Prostate gland (tissue), 2 donors: ENCODE data around the gene IGF1R. TPM values are rescaled to one million over a fixed set of nuclear protein-coding genes. Genes with fewer than 3 reads are reported as not detected.
"Not testable (repeated sequence)": the region's sequence is repeated elsewhere in the genome, so short reads cannot be mapped to it uniquely, and the experiment has no call there.

Source experiments
- DNase-seq: peaks from one replicate; pipeline ENCODE4 v3.0.0-alpha.2; 2019; ENCODE audit warnings: low spot score
- H3K27ac ChIP-seq, 2 donors: fragments of 200-600 bp; sonication (generic); 2 replicates each; pipeline ENCODE4 v1.5.1; 2017 to 2019
- H3K27me3 ChIP-seq: fragments of 200-600 bp; sonication (generic); replicated peaks from 2 replicates; pipeline ENCODE4 v1.5.1; 2019; ENCODE audit not compliant: insufficient read depth
- H3K36me3 ChIP-seq, 2 donors: fragments of 200-600 bp; sonication (generic); 1 replicate in 1 of 2; 2 replicates in 1 of 2; pipeline versions ENCODE4 v1.5.1 to v1.8.1; 2017 to 2019
- H3K4me1 ChIP-seq: fragments of 200-600 bp; sonication (generic); replicated peaks from 2 replicates; pipeline ENCODE4 v1.5.1; 2019
- H3K4me3 ChIP-seq, 2 donors: fragments of 200-600 bp; sonication (generic); 2 replicates each; pipeline ENCODE4 v1.5.1; 2017 to 2019
- H3K9me3 ChIP-seq: fragments of 200-600 bp; sonication (generic); 2 replicates; pipeline ENCODE4 v1.5.1; 2017
- POLR2A ChIP-seq: fragments of 450-650 bp; IDR thresholded peaks from one replicate; pipeline ENCODE4 v1.6.1; 2016; ENCODE audit warnings: antibody characterized with exemption, mild to moderate bottlenecking
- POLR2AphosphoS5 ChIP-seq: sonication (generic); formaldehyde crosslinking; IDR thresholded peaks from one replicate; pipeline ENCODE4 v1.6.1; 2017; ENCODE audit warnings: antibody characterized with exemption
- WGBS: methylation state at CpG from one replicate; pipeline ENCODE4 v1.1.5; 2018; 5-methylcytosine and 5-hydroxymethylcytosine counted together
- intact Hi-C: fragments of 100-400 bp; cut with DNase I; formaldehyde crosslinking; loops from one replicate; pipeline ENCODE4 v1.14.2; 2022
- total RNA-seq, 2 donors: library from RNA; depleted of rRNA; stranded (reverse); fragments of >200 nt; gene quantifications; one replicate each; pipeline ENCODE4 v1.1.0, GENCODE V29; 2016
- TF ChIP-seq, protein P1 (sequence below), 4 experiments: fragments of 200-600 bp in 2 of 4; fragments of 450-650 bp in 2 of 4; sonication (generic) in 2 of 4; IDR thresholded peaks; 1 replicate in 3 of 4; 2 replicates in 1 of 4; pipeline ENCODE4 v1.5.1; 2016 to 2019; ENCODE audit warnings: antibody characterized with exemption in 4 of 4, mild to moderate bottlenecking in 2 of 4, moderate library complexity in 2 of 4

The IGF1R gene
- total RNA-seq, 2 donors from 2014 or later = 190 to 216 TPM

- H3K9me3 ChIP-seq = no peaks in the 10 kb centered on the region
- peaks cover 0 to 6% of the 10 kb centered on the region in 2 donors for H3K36me3 ChIP-seq
- intact Hi-C loops = no loop called here
- 91% methylated on average over 3 of the region's 3 CpGs for WGBS
- no peak overlapping the region for H3K27ac ChIP-seq
- no peaks in the 10 kb centered on the region for H3K4me1 ChIP-seq
- no peaks in the 10 kb centered on the region for H3K27me3 ChIP-seq
- DNase-seq = no peak
- no peak overlapping the region for H3K4me3 ChIP-seq
- no peak for TF ChIP-seq POLR2AphosphoS5
- TF ChIP-seq POLR2A = no peak
- TF ChIP-seq, protein P1, sequence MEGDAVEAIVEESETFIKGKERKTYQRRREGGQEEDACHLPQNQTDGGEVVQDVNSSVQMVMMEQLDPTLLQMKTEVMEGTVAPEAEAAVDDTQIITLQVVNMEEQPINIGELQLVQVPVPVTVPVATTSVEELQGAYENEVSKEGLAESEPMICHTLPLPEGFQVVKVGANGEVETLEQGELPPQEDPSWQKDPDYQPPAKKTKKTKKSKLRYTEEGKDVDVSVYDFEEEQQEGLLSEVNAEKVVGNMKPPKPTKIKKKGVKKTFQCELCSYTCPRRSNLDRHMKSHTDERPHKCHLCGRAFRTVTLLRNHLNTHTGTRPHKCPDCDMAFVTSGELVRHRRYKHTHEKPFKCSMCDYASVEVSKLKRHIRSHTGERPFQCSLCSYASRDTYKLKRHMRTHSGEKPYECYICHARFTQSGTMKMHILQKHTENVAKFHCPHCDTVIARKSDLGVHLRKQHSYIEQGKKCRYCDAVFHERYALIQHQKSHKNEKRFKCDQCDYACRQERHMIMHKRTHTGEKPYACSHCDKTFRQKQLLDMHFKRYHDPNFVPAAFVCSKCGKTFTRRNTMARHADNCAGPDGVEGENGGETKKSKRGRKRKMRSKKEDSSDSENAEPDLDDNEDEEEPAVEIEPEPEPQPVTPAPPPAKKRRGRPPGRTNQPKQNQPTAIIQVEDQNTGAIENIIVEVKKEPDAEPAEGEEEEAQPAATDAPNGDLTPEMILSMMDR (IDR thresholded peaks at IDR 0.05) = no peak
Observed at GRCh38 chr15:98959640-98960007, 311.3 kb downstream of the IGF1R start.

DNA sequence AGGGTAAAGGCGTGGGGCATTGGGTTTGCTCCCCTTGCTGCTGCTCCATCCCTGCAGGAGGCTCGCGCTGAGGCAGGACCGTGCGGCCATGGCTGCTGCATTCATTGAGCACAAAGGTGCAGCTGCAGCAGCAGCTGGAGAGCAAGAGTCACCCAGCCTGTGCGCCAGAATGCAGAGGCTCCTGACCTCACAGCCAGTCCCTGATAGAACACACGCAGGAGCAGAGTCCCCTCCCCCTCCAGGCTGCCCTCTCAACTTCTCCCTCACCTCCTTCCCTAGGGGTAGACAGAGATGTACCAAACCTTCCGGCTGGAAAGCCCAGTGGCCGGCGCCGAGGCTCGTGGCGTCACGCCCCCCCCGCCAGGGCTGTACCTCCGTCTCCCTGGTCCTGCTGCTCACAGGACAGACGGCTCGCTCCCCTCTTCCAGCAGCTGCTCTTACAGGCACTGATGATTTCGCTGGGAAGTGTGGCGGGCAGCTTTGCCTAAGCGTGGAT is 312.3 kb downstream of the IGF1R start:
- no peak for DNase-seq
- Histone ChIP-seq H3K9me3 (no peaks in the 10 kb centered on the region), H3K27ac (no peak overlapping the region), H3K27me3 (no peaks in the 10 kb centered on the region), H3K4me3 (no peak overlapping the region), H3K4me1 (no peaks in the 10 kb centered on the region), H3K36me3 (peaks cover 0 to 6% of the 10 kb centered on the region in 2 donors)
- TF ChIP-seq, protein P1 (IDR thresholded peaks at IDR 0.05) = no peak
- intact Hi-C loops = no loop called here
- WGBS = 93% methylated on average over 21 of the region's 21 CpGs

- Histone ChIP-seq H3K27me3 (no peaks in the 10 kb centered on the region), H3K4me3 (no peak overlapping the region), H3K4me1 (no peaks in the 10 kb centered on the region), H3K36me3 (peaks cover 0 to 6% of the 10 kb centered on the region in 2 donors), H3K27ac (no peak overlapping the region), H3K9me3 (no peaks in the 10 kb centered on the region)
- intact Hi-C loops = no loop called here
- no peak for DNase-seq
- TF ChIP-seq POLR2AphosphoS5 = no peak
- TF ChIP-seq, protein P1 (IDR thresholded peaks at IDR 0.05) = no peak
- TF ChIP-seq POLR2A = no peak
- WGBS = 93% methylated on average over 8 of the region's 8 CpGs
Observed at GRCh38 chr15:98963444-98963843, 315.1 kb downstream of the IGF1R start.

DNA sequence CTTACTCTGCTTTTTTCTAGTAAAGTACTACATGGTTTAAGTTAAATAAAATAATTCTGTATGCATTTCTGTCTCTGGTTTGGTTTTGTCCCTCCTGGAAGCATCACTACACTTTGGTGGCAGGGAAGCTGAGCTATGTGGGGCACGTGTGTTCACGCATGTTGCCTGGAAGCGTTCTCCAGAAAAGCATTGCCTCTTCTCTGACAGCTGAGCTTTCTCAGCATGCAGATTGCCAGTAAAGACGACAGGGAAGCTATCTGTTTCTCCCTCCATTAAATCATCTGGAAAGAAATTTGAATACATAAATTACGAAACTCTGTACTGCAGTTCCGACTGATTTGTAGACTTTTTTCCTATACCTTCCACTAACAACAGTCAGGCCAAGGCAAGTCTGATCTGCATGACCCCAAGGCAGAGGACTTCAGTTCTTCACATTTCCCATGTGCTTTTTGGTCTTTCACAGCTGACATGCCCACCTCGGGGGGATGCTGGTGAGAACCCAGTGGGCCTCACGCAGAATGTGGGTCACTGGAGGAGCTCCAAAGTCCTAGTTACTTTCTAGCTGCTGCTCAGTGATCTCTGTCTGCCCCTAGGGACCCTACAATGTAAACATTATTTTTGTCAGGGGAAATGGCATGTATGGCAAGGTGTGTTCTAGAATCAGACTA is 316.3 kb downstream of the IGF1R start:
- H3K4me1 ChIP-seq = no peaks in the 10 kb centered on the region

GRCh38 chr15:98965134-98965491 is 316.8 kb downstream of the IGF1R start:
- H3K9me3 ChIP-seq, DNase-seq, H3K36me3 ChIP-seq, H3K4me1 ChIP-seq, intact Hi-C loops, H3K27ac ChIP-seq, H3K4me3 ChIP-seq, H3K27me3 ChIP-seq: not testable (repeated sequence)
- WGBS = 92% methylated on average over 4 of the region's 4 CpGs

More for the DNA sequence above, 316.3 kb downstream of the IGF1R start:
- intact Hi-C loops = no loop called here
- H3K27me3 ChIP-seq = no peaks in the 10 kb centered on the region
- no peak for DNase-seq
- 53% methylated on average over 8 of the region's 8 CpGs for WGBS
- H3K36me3 ChIP-seq = no peaks in the 10 kb centered on the region
- H3K27ac ChIP-seq = no peak overlapping the region
- H3K9me3 ChIP-seq = no peaks in the 10 kb centered on the region
- TF ChIP-seq POLR2AphosphoS5 (no peak), POLR2A (no peak)
- TF ChIP-seq, protein P1 (IDR thresholded peaks at IDR 0.05) = no peak
- no peak overlapping the region for H3K4me3 ChIP-seq
